Stimulated activated CD4-positive, alpha-beta T cell treated with anti-CD3 and anti-CD28 coated beads, Interleukin-12 subunit alpha, Interleukin-12 subunit beta, amount 100 ng/mL, for 48 hours (primary cell): ENCODE results near the gene CHD9.
A peak's percentile ranks its signal among the peaks of the same experiment; 100 is the strongest.
"Not testable (repeated sequence)": the region's sequence is repeated elsewhere in the genome, so short reads cannot be mapped to it uniquely, and the experiment has no call there.

Experiments used
- DNase-seq, 3 donors: peaks; one replicate each; pipeline ENCODE4 v3.0.0-alpha.2; 2020; ENCODE audit warnings: low read depth in 2 of 3, low spot score in 1 of 3

Gene CHD9

GRCh38 chr16:53048139-53048915 lies 6.5 kb upstream of the CHD9 start:
- DNase-seq = no peak

GRCh38 chr16:53051255-53051654 lies 3.5 kb upstream of the CHD9 start:
- not testable (repeated sequence) for DNase-seq

- DNase-seq = no peak
Measured at GRCh38 chr16:53052519-53053501, 2.0 kb upstream of the CHD9 start, which contains the start of gene CHD9NB. Gene CHD9NB, minus strand, starts transcription at chr16:53052897. Its CDS starts 8,739 bp downstream, at chr16:53044158.

DNA sequence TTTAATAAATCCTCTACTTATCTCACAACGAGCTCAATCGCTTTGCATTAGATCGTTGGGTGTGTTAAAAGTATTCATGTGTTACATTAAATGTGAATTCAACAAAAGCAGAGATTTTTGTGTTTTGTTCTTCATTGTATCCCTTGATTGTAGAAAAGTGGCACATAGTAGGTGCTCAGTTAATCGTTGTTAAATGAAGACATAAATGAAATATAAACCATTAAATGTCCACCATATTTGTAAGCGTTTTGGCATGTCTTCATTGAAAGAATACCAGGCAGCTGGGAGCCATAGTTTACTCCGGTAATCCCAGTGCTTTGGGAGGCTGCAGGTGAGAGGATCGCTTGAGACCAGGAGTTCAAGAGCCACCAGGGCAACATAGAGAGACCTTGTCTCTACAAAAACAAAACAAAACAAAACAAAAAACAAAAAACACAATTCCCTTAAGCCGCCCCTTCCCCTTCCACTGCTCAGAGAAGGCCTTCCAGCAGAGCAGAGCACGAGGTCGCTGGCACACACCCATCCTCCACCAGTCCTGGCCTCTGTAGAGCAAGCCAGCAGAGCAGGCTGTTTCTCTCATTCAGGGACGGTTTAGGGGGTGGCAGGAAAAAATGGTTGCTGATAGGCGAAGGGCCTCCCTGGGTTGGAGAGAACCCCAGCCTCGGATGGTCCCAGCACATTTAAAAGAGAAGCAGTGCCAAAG lies 673 bp upstream of the CHD9 start:
- peak in 1 of 3 donors; percentile 20 for DNase-seq

GRCh38 chr16:53055541-53056391 lies 975 bp downstream of the CHD9 start:
- DNase-seq = no peak

- DNase-seq = no peak
Measured at GRCh38 chr16:53056392-53056881, 1.6 kb downstream of the CHD9 start.

DNA sequence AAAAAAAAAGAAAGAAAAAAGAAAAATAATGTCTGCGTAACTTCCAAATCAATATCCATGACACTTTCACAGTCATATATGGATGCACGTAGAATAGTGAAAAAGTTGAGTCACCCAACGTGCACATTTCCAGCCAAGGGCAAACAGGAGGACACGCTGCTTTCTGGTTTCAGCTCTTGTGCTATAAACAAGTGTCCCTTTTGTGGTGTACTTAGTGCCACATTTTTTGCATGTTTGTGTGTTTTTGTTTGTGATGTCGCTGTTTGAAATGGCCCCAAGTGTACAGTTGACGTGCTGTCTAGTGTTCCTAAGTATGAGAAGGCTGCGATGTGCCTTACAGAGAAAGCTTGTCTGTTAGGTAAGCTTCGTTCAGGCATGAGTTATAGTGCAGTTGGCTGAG lies 2.9 kb downstream of the CHD9 start:
- no peak for DNase-seq

GRCh38 chr16:53058441-53058840 lies 3.6 kb downstream of the CHD9 start:
- no peak for DNase-seq

DNA sequence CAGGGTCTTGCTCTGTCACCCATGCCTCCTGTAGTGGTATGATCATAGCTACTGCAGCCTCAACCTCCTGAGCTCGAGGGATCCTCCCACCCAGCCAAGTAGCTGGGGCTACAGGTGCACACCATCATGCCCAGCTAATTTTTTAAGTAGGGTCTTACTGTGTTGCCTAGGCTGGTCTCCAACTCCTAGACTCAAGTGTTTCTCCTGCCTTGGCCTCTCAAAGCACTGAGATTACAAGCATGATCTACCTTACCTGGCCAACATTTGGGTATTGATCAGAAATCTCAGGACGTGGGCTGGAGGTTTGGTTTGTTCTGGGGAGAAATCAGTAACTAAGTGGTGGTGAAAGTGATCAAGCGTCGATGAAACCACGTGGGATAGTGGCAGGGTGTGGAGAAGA lies 4.1 kb downstream of the CHD9 start:
- no peak for DNase-seq

GRCh38 chr16:53059672-53060071 lies 4.9 kb downstream of the CHD9 start:
- DNase-seq = no peak

DNA sequence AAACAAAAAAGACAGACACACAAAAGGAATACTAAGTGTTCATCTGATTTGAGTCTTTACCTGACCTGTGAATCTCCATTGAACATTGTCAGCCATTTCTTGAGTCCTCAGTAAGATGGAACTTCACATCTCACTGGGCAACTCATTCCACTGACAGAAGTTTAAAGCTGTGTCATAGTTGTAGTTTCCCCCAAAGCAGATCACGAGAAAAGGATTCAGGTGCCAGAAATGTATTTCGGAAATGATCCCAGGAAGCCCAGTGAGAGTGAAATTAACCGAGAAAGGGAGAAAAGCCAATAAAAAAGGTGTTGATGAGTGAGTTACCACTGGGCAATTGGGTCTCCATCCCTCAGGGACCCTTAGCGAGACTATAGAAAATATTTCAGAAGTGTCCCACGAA lies 6.5 kb downstream of the CHD9 start:
- no peak for DNase-seq

DNA sequence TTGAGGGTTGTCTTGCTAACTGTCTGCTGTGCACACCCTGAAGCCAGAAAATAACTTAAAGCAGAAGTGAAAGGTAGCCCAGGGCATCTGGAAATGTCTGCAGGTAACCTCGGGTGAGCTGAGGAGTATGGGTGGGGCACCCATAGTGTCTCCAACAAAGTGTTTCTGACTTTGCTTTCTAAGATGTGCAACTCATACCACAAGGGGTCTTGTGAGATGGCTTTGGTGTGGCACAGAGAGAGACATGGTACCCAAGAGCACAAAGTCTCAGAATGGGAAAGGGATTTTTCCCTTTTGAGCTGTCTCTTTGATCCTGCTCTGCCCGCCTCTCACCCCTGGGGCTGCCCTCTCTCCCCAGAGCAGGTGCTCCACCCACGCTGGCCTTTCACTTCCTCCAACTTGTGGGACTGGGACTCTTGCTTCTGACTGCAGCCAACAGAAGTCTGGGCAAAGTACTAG lies 6.9 kb downstream of the CHD9 start:
- DNase-seq = peak in 1 of 3 donors; percentile 35

DNA sequence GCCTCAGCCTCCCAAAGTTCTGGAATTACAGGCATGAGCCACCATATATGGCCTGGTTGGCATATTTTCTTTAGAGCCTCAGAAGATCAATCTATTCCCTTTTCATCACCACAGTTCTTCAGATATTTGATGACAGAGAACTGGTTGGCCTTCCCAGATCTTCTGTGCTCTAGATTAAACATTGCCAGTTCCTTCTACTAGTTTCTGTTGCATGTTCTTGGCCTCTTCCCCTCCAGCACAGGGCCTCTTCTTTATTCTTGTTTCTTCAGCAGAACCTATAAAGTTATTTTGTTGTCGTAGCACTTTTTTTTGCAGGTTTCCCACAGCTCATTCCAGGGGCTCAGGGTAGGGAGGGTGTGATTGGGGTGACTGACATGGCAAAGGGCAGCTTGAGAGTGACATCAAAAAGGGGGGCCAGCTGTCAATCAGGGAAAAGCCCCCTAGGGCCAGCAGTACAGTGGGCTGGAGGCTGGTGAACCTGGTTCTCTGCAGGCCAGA lies 9.3 kb downstream of the CHD9 start:
- DNase-seq = no peak

DNA sequence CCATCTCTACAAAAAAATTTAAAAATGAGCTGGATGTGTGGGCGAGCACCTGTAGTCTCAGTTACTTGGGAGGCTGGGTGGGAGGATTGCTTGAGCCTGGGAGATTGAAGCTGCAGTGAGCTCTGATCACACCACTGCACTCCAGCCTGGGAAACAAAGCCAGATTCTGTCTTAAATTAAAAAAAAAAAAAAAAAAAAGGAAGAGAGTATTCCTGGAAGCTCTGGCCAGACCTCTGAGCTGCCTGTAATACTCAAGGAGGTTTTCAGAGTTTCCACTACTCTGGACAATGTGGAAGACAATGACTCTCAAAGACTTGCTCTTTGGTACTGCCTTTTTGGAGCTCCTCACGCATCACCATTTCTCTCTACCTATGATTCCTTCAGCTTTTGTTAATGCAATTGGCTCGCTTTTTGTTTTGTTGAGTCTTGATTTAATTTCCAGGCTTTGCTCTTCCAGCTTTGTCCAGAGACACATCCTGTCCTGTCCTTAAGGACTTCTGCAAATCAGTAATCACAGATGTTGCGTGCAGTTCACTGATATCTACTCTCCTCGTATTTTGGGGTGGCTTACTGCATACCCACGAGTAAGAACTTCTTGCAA lies 10.8 kb downstream of the CHD9 start:
- DNase-seq = no peak

- no peak for DNase-seq
Measured at GRCh38 chr16:53067675-53068074, 12.9 kb downstream of the CHD9 start.

- no peak for DNase-seq
Measured at GRCh38 chr16:53068423-53068833, 13.6 kb downstream of the CHD9 start.

DNA sequence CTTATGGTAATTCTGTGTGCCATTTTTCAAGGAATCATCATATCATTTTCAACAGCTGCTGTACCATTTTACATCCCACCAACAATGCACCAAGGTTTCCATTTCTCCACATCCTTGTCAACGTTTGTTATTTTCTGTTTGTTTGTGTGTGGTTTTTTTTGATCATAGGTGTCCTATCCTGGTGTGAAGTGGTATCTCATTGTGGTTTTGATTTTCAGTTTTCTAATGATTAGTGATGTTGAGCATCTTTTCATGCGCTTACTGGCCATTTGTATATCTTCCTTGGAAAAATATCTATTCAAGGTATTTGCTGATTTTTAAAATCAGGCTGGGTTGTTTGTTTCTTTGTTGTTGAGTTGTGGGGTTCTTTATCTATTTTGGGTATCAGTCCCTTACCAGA lies 15.0 kb downstream of the CHD9 start:
- no peak for DNase-seq

DNA sequence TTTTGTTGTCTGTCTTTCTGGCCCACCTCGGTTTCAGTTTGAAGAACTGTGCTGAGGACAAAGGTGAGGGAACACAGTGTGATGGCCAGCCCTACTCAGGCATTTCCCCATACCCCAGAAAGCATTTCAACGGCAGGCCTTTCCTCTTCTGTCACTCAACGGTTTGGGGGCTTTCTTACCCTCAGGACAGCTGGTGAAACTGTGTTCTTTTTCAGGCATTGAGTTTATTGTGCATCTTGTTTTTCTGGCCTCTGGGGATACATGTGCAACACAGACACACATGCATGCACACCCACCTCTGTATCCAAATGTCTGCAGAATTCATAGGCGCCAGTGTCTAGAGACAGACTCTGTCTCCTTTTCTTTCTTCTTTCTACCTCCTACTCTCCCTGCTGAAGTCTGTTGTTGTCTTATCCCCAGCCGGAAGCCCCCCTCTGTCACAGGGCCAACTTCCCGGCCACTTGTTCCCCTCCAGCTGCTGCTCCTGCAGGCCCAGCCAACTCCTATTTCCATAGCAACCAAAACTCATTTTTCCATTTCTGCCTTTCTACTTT lies 17.0 kb downstream of the CHD9 start:
- no peak for DNase-seq

GRCh38 chr16:53073022-53073421 lies 18.2 kb downstream of the CHD9 start:
- DNase-seq = no peak
